Neural cell (in vitro differentiated cells): Measurements from ENCODE around the gene SCG5. TPM values are rescaled to one million over a fixed set of nuclear protein-coding genes. Genes with fewer than 3 reads are reported as not detected.
A peak's percentile ranks its signal among the peaks of the same experiment; 100 is the strongest.

Source experiments
- H2AFZ ChIP-seq: fragments of 200-600, 300-800 bp; sonication (generic), shearing (Covaris generic); 2 replicates; pipeline ENCODE4 v1.6.0; 2014; ENCODE audit warnings: low read depth, mild to moderate bottlenecking, antibody characterized with exemption, low read length, moderate library complexity
- H3F3A ChIP-seq: fragments of 200-600 bp; shearing (Covaris generic); 2 replicates; pipeline ENCODE4 v1.6.1; 2016; ENCODE audit warnings: mild to moderate bottlenecking, moderate library complexity, mixed read lengths, antibody characterized with exemption, low read length; ENCODE audit not compliant: insufficient read depth, poor library complexity, severe bottlenecking
- H3K27ac ChIP-seq: fragments of 200-600, 300-800 bp; sonication (generic), shearing (Covaris generic); 2 replicates; pipeline ENCODE4 v1.5.1; 2014; ENCODE audit warnings: mild to moderate bottlenecking, low read length, moderate library complexity
- H3K27me3 ChIP-seq: fragments of 300-800, 200-600 bp; sonication (generic), shearing (Covaris generic); 2 replicates; pipeline ENCODE4 v1.6.0; 2014; ENCODE audit warnings: mild to moderate bottlenecking, low read depth, low read length, moderate library complexity; ENCODE audit not compliant: insufficient read depth
- H3K36me3 ChIP-seq: fragments of 300-800, 200-600 bp; sonication (generic), shearing (Covaris generic); 2 replicates; pipeline ENCODE4 v1.5.1; 2014; ENCODE audit warnings: mild to moderate bottlenecking, antibody characterized with exemption, low read length, moderate library complexity; ENCODE audit not compliant: insufficient read depth
- H3K4me2 ChIP-seq: fragments of 300-800, 200-600 bp; sonication (generic), shearing (Covaris generic); 2 replicates; pipeline ENCODE4 v1.6.0; 2014; ENCODE audit warnings: mild to moderate bottlenecking, low read length
- H3K4me3 ChIP-seq: fragments of 300-800, 200-600 bp; sonication (generic), shearing (Covaris generic); 2 replicates; pipeline ENCODE4 v1.5.1; 2014; ENCODE audit warnings: mild to moderate bottlenecking, low read length, moderate library complexity
- H3K79me2 ChIP-seq: fragments of 200-600 bp; shearing (Covaris generic); replicated peaks from 2 replicates; pipeline ENCODE4 v1.6.0; 2014; ENCODE audit warnings: mild to moderate bottlenecking, low read length, moderate library complexity; ENCODE audit not compliant: insufficient read depth
- H3K9ac ChIP-seq: fragments of 300-800, 200-600 bp; sonication (generic), shearing (Covaris generic); 2 replicates; pipeline ENCODE4 v1.6.1; 2016; ENCODE audit warnings: mild to moderate bottlenecking, low read length, mixed read lengths
- H3K9me2 ChIP-seq: fragments of 200-600 bp; shearing (Covaris generic); 2 replicates; pipeline ENCODE4 v1.6.1; 2016; ENCODE audit warnings: mild to moderate bottlenecking, low read length, mixed read lengths; ENCODE audit not compliant: insufficient read depth
- H3K9me3 ChIP-seq: fragments of 200-600, 300-800 bp; sonication (generic), shearing (Covaris generic); 2 replicates; pipeline ENCODE4 v1.6.1; 2016; ENCODE audit warnings: mild to moderate bottlenecking, mixed run types, low read length, moderate library complexity, mixed read lengths
- H4K20me1 ChIP-seq: fragments of 200-600 bp; shearing (Covaris generic); 2 replicates; pipeline ENCODE4 v1.6.1; 2016; ENCODE audit warnings: mild to moderate bottlenecking, mixed run types; ENCODE audit not compliant: insufficient read depth
- CTCF ChIP-seq: fragments of 450-650 bp; IDR thresholded peaks from 2 replicates; pipeline ENCODE4 v1.5.1; 2014; ENCODE audit warnings: antibody characterized with exemption, mild to moderate bottlenecking, moderate library complexity; ENCODE audit not compliant: poor library complexity, severe bottlenecking
- EP300 ChIP-seq: fragments of 450-650 bp; conservative IDR thresholded peaks from 2 replicates; pipeline ENCODE4 v1.6.1; 2014; ENCODE audit warnings: antibody characterized with exemption, mild to moderate bottlenecking, moderate library complexity; ENCODE audit not compliant: poor library complexity, severe bottlenecking
- EZH2 ChIP-seq: fragments of 200-600, 300-800 bp; shearing (Covaris generic), sonication (generic); IDR thresholded peaks from 2 replicates; pipeline ENCODE4 v1.6.1; 2014; ENCODE audit warnings: antibody characterized with exemption, low read length, borderline replicate concordance, mild to moderate bottlenecking; ENCODE audit not compliant: insufficient read depth, poor library complexity, severe bottlenecking
- MXI1 ChIP-seq: fragments of 450-650 bp; conservative IDR thresholded peaks from 2 replicates; pipeline ENCODE4 v1.6.1; 2014; ENCODE audit warnings: antibody characterized with exemption, mild to moderate bottlenecking; ENCODE audit not compliant: poor library complexity, severe bottlenecking
- POLR2AphosphoS5 ChIP-seq: IDR thresholded peaks from 2 replicates; pipeline ENCODE4 v1.6.1; 2012
- RAD21 ChIP-seq: fragments of 450-650 bp; conservative IDR thresholded peaks from 2 replicates; pipeline ENCODE4 v1.6.1; 2014; ENCODE audit warnings: antibody characterized with exemption, mild to moderate bottlenecking, moderate library complexity
- REST ChIP-seq: IDR thresholded peaks from 2 replicates; pipeline ENCODE4 v1.6.1; 2012; ENCODE audit warnings: borderline replicate concordance
- SMC3 ChIP-seq: fragments of 450-650 bp; conservative IDR thresholded peaks from 2 replicates; pipeline ENCODE4 v1.6.1; 2014; ENCODE audit warnings: antibody characterized with exemption, mild to moderate bottlenecking, moderate library complexity; ENCODE audit not compliant: poor library complexity
- TAF1 ChIP-seq: IDR thresholded peaks from 2 replicates; pipeline ENCODE4 v1.6.1; 2012; ENCODE audit warnings: low read depth
- polyA plus RNA-seq: library from polyadenylated mRNA; depleted of rRNA; stranded (reverse); fragments of >200 nt; gene quantifications from 2 replicates; pipeline ENCODE4 v1.2.3, GENCODE V29; 2014

Gene SCG5
- polyA plus RNA-seq, 1 donor from 2014 or later = 116 TPM

- no peaks in the 10 kb centered on the region for H3K79me2 ChIP-seq
Measured at GRCh38 chr15:32723171-32723948, 81.8 kb downstream of the SCG5 start.

More at GRCh38 chr15:32723171-32723948, 81.8 kb downstream of the SCG5 start:
- TF ChIP-seq MXI1 (no peak), RAD21 (no peak), POLR2AphosphoS5 (peak; percentile 50), SMC3 (no peak), EZH2 (no peak), REST (peak; percentile 23), TAF1 (no peak), CTCF (no peak), EP300 (peak; percentile 83)
- peaks cover 33% of the 10 kb centered on the region for H3K27me3 ChIP-seq
- H4K20me1 ChIP-seq = no peaks in the 10 kb centered on the region
- no peaks in the 10 kb centered on the region for H3K9me2 ChIP-seq
- no peaks in the 10 kb centered on the region for H3K36me3 ChIP-seq
- H3K4me2 ChIP-seq = no peak overlapping the region
- no peaks in the 10 kb centered on the region for H3K9me3 ChIP-seq
- H3K9ac ChIP-seq = no peak overlapping the region
- H2AFZ ChIP-seq = no peak overlapping the region
- H3F3A ChIP-seq = no peaks in the 10 kb centered on the region
- peak overlapping the region; percentile 32 for H3K4me3 ChIP-seq
- peak overlapping the region; percentile 3 for H3K27ac ChIP-seq
